ENCODE measurements around the gene ATF5. TPM values are rescaled to one million over a fixed set of nuclear protein-coding genes. Genes with fewer than 3 reads are reported as not detected.

ATF5 gene
- total and polyA plus RNA-seq, 2 donors (not counting 1 experiment from before 2014, with no cell fraction given) = 9.0 to 37.6 TPM

DNA sequence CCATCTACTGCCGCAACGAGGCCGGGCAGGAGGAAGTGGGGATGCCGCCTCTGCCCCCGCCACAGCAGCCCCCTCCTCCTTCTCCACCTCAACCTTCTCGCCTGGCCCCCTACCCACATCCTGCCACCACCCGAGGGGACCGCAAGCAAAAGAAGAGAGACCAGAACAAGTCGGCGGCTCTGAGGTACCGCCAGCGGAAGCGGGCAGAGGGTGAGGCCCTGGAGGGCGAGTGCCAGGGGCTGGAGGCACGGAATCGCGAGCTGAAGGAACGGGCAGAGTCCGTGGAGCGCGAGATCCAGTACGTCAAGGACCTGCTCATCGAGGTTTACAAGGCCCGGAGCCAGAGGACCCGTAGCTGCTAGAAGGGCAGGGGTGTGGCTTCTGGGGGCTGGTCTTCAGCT is 3.7 kb downstream of the ATF5 start:
- Mint-ChIP-seq H3K9me3 (ENCODE audit: insufficient read depth) (no peaks in the 10 kb centered on the region), H3K27me3 (no peaks in the 10 kb centered on the region), H3K4me3 (no peak overlapping the region), H3K4me1 (peaks cover 41% of the 10 kb centered on the region), H3K27ac (no peak overlapping the region)
- no peak overlapping the region for H3K27ac ChIP-seq (ENCODE audit: low read length in 2 of 2)
- CTCF ChIA-PET = no interaction called here
- peaks cover 17% of the 10 kb centered on the region for H3K79me2 ChIP-seq (ENCODE audit: control insufficient read depth, insufficient read depth, low read length)
- no peak for DNase-seq
- peaks cover 16 to 26% of the 10 kb centered on the region in 2 donors for H3K4me1 ChIP-seq (ENCODE audit: control insufficient read depth in 2 of 2, insufficient read depth in 2 of 2, low read length in 2 of 2)
- no peak overlapping the region for H3K4me2 ChIP-seq (replicated peaks; ENCODE audit: low read depth, low read length, poor library complexity, severe bottlenecking)
- TF ChIP-seq EZH2 (IDR thresholded peaks at IDR 0.05; ENCODE audit: borderline replicate concordance, insufficient read depth, low read depth, low read length, poor library complexity, severe bottlenecking) (no peak), CTCF (IDR thresholded peaks at IDR 0.05) (no peak)
- peaks cover 6% of the 10 kb centered on the region for H4K20me1 ChIP-seq (ENCODE audit: control insufficient read depth, insufficient read depth, low read length, poor library complexity, severe bottlenecking)
- H3K9ac ChIP-seq (ENCODE audit: low read length) = no peak overlapping the region
- intact Hi-C loops (cut with micrococcal nuclease) = no loop called here
- ATAC-seq (ENCODE audit: low read depth) = no peak
- WGBS (ENCODE audit: insufficient coverage) = 81% methylated on average over 18 of the region's 25 CpGs
- H3K27me3 ChIP-seq (replicated peaks in 1 of 4; ENCODE audit: control extremely low read depth in 1 of 4, control insufficient read depth in 3 of 4, insufficient read depth in 4 of 4, low read length in 3 of 4) = no peaks in the 10 kb centered on the region
- H3K36me3 ChIP-seq (replicated peaks in 1 of 2; ENCODE audit: control extremely low read depth in 1 of 2, control insufficient read depth in 1 of 2, extremely low read depth in 1 of 2, insufficient read depth in 2 of 2, low read length in 1 of 2) = peaks cover 0 to under 1% of the 10 kb centered on the region in 2 experiments
- POLR2A ChIA-PET = interaction anchor here (0.6 kb wide), 1 partner anchor 41 kb away, joined by 3 read pairs; no protein-coding TSS in a partner anchor
- H2AFZ ChIP-seq (ENCODE audit: insufficient read depth, low read depth, low read length, poor library complexity, severe bottlenecking) = no peak overlapping the region
- H3K9me3 ChIP-seq (ENCODE audit: control extremely low read depth in 1 of 3, control insufficient read depth in 2 of 3, insufficient read depth in 1 of 3, low read length in 2 of 3) = peaks cover 0 to 3% (median 0%) of the 10 kb centered on the region in 3 donors
- H3K4me3 ChIP-seq (ENCODE audit: control extremely low read depth in 1 of 5, extremely low read depth in 1 of 5, insufficient read depth in 1 of 5, low read depth in 2 of 5, low read length in 4 of 5) = no peak overlapping the region

GRCh38 chr19:49933643-49934042 is 4.6 kb downstream of the ATF5 start:
- no peaks in the 10 kb centered on the region for H3K27me3 ChIP-seq (replicated peaks in 1 of 4; ENCODE audit: control extremely low read depth in 1 of 4, control insufficient read depth in 3 of 4, insufficient read depth in 4 of 4, low read length in 3 of 4)
- peaks cover 0 to 3% (median 0%) of the 10 kb centered on the region in 3 donors for H3K9me3 ChIP-seq (ENCODE audit: control extremely low read depth in 1 of 3, control insufficient read depth in 2 of 3, insufficient read depth in 1 of 3, low read length in 2 of 3)
- H2AFZ ChIP-seq (ENCODE audit: insufficient read depth, low read depth, low read length, poor library complexity, severe bottlenecking) = no peak overlapping the region
- no peak overlapping the region for H3K27ac ChIP-seq (ENCODE audit: low read length in 2 of 2)
- Mint-ChIP-seq H3K27ac (no peak overlapping the region), H3K9me3 (ENCODE audit: insufficient read depth) (no peaks in the 10 kb centered on the region), H3K27me3 (no peaks in the 10 kb centered on the region), H3K4me3 (no peak overlapping the region), H3K4me1 (peaks cover 33% of the 10 kb centered on the region)
- H3K4me1 ChIP-seq (ENCODE audit: control insufficient read depth in 2 of 2, insufficient read depth in 2 of 2, low read length in 2 of 2) = peaks cover 10 to 21% of the 10 kb centered on the region in 2 donors
- no peaks in the 10 kb centered on the region for H4K20me1 ChIP-seq (ENCODE audit: control insufficient read depth, insufficient read depth, low read length, poor library complexity, severe bottlenecking)
- ATAC-seq (ENCODE audit: low read depth) (no peak), DNase-seq (no peak)
- ChIA-PET CTCF (interaction anchor here (0.7 kb wide), 2 partner anchors 18 to 1873 kb away, joined by 3 read pairs; no protein-coding TSS in a partner anchor), POLR2A (no interaction called here)
- no peak for TF ChIP-seq EZH2 (IDR thresholded peaks at IDR 0.05; ENCODE audit: borderline replicate concordance, insufficient read depth, low read depth, low read length, poor library complexity, severe bottlenecking)
- no peak for TF ChIP-seq CTCF (IDR thresholded peaks at IDR 0.05)
- 91% methylated on average over 7 of the region's 8 CpGs for WGBS (ENCODE audit: insufficient coverage)
- H3K79me2 ChIP-seq (ENCODE audit: control insufficient read depth, insufficient read depth, low read length) = peaks cover 8% of the 10 kb centered on the region
- no peaks in the 10 kb centered on the region for H3K36me3 ChIP-seq (replicated peaks in 1 of 2; ENCODE audit: control extremely low read depth in 1 of 2, control insufficient read depth in 1 of 2, extremely low read depth in 1 of 2, insufficient read depth in 2 of 2, low read length in 1 of 2)
- H3K9ac ChIP-seq (ENCODE audit: low read length) = no peak overlapping the region
- intact Hi-C loops (cut with micrococcal nuclease) = no loop called here
- H3K4me3 ChIP-seq (ENCODE audit: control extremely low read depth in 1 of 5, extremely low read depth in 1 of 5, insufficient read depth in 1 of 5, low read depth in 2 of 5, low read length in 4 of 5) = no peak overlapping the region
- no peak overlapping the region for H3K4me2 ChIP-seq (replicated peaks; ENCODE audit: low read depth, low read length, poor library complexity, severe bottlenecking)

All from B cell (primary cell).